ENCODE data around the gene SATL1.

SATL1 gene

GRCh38 chrX:85221361-85221760 lies 22.2 kb downstream of the SATL1 start:
- Histone ChIP-seq H3K36me3 (ENCODE audit: control insufficient read depth, insufficient read depth, low read length) (no peaks in the 10 kb centered on the region), H3K4me3 (replicated peaks; ENCODE audit: low read depth, low read length) (no peak overlapping the region), H3K27me3 (replicated peaks; ENCODE audit: control insufficient read depth, insufficient read depth, low read length) (no peaks in the 10 kb centered on the region)
- TF ChIP-seq CTCF (IDR thresholded peaks at IDR 0.05; ENCODE audit: insufficient read depth, low read length, poor library complexity, severe bottlenecking) = no peak
- DNase-seq (ENCODE audit: extremely low read depth, insufficient read length) = no peak

GRCh38 chrX:85215946-85216345 lies 27.6 kb downstream of the SATL1 start:
- Histone ChIP-seq H3K36me3 (ENCODE audit: control insufficient read depth, insufficient read depth, low read length) (no peaks in the 10 kb centered on the region), H3K4me3 (replicated peaks; ENCODE audit: low read depth, low read length) (no peak overlapping the region), H3K27me3 (replicated peaks; ENCODE audit: control insufficient read depth, insufficient read depth, low read length) (no peaks in the 10 kb centered on the region)
- TF ChIP-seq CTCF (IDR thresholded peaks at IDR 0.05; ENCODE audit: insufficient read depth, low read length, poor library complexity, severe bottlenecking) = no peak
- DNase-seq (ENCODE audit: extremely low read depth, insufficient read length) = no peak

GRCh38 chrX:85213792-85214530 lies 29.6 kb downstream of the SATL1 start:
- Histone ChIP-seq H3K36me3 (ENCODE audit: control insufficient read depth, insufficient read depth, low read length) (no peaks in the 10 kb centered on the region), H3K4me3 (replicated peaks; ENCODE audit: low read depth, low read length) (no peak overlapping the region), H3K27me3 (replicated peaks; ENCODE audit: control insufficient read depth, insufficient read depth, low read length) (no peaks in the 10 kb centered on the region)
- TF ChIP-seq CTCF (IDR thresholded peaks at IDR 0.05; ENCODE audit: insufficient read depth, low read length, poor library complexity, severe bottlenecking) = no peak
- no peak for DNase-seq (ENCODE audit: extremely low read depth, insufficient read length)

- TF ChIP-seq CTCF (IDR thresholded peaks at IDR 0.05; ENCODE audit: insufficient read depth, low read length, poor library complexity, severe bottlenecking) = no peak
- no peak for DNase-seq (ENCODE audit: extremely low read depth, insufficient read length)
- no peaks in the 10 kb centered on the region for H3K27me3 ChIP-seq (replicated peaks; ENCODE audit: control insufficient read depth, insufficient read depth, low read length)
- no peaks in the 10 kb centered on the region for H3K36me3 ChIP-seq (ENCODE audit: control insufficient read depth, insufficient read depth, low read length)
- no peak overlapping the region for H3K4me3 ChIP-seq (replicated peaks; ENCODE audit: low read depth, low read length)
Observed at GRCh38 chrX:85203461-85203970, 40.1 kb downstream of the SATL1 start.

- Histone ChIP-seq H3K4me3 (replicated peaks; ENCODE audit: low read depth, low read length) (no peak overlapping the region), H3K27me3 (replicated peaks; ENCODE audit: control insufficient read depth, insufficient read depth, low read length) (no peaks in the 10 kb centered on the region), H3K36me3 (ENCODE audit: control insufficient read depth, insufficient read depth, low read length) (no peaks in the 10 kb centered on the region)
- DNase-seq (ENCODE audit: extremely low read depth, insufficient read length) = no peak
- TF ChIP-seq CTCF (IDR thresholded peaks at IDR 0.05; ENCODE audit: insufficient read depth, low read length, poor library complexity, severe bottlenecking) = no peak
Observed at GRCh38 chrX:85196319-85196718, 47.3 kb downstream of the SATL1 start.
